NCI-H146 (cell line): ENCODE data around the gene BTBD3.

ENCODE experiments used
- DNase-seq: peaks from one replicate; lab custom pipeline; 2025; lab: John Stamatoyannopoulos, UW

The BTBD3 gene

DNA sequence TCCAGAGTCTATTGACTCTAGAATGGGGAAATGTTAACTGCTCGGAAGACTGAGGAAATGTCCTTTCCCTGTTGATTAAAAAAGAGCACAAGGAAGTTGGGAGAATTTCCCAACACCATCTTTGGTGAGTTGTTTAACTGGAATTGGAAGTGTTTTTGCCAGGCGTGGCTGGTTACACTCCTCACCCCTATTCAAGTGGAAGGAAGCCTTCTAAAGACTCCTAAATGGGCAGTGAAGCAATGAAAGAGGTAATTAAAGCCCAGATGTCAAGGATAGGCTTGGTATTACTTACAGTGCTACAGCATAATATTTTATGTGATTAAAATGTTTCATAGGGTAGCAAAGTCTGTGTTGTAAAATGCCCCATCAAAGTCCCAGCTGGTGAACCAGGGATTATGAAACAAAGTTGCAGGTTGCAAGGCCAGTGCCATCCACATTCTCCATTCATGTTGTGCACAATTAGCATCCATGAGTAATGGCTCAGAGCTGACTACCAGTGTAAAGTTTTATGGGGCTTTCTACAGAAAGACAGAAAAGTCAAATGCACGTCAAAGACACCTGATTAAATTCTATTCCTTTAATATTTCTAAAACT lies 52.6 kb downstream of the BTBD3 start:
- DNase-seq: no peak

DNA sequence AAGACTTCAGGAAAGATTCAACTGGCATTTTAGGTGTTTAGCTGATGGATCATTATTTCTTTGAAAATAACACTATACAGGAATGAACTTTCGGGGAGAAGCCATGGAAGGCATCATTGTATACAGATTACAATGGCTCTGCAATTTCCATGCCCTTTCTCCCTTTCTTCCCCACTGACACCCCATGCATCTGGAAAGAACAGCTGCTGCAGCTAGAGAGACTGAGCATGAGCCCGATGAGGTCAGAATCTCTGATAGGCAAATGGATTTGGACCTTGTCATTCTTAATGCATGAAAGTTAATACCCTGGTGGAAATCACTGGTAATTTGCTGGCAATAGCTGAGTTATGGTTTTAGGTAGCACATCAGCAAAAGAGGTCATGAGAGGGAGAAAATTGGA lies 54.8 kb downstream of the BTBD3 start:
- DNase-seq: no peak
